GM19468 (cell line): ENCODE results near the gene FAM76A.
"Not testable (repeated sequence)": the region's sequence is repeated elsewhere in the genome, so short reads cannot be mapped to it uniquely, and the experiment has no call there.

Source experiments
- ATAC-seq: cut with Tn5 transposase; IDR thresholded peaks from one replicate; pipeline ENCODE4 v1.9.1; 2021; ENCODE audit warnings: mild to moderate bottlenecking, moderate library complexity, moderate number of reproducible peaks; ENCODE audit not compliant: unreplicated experiment; ENCODE audit errors: extremely low read depth

Gene FAM76A

GRCh38 chr1:27725374-27726172 is at the start of gene FAM76A:
FAM76A (plus strand) TSS chr1:27725961; CDS start chr1:27726081, 120 bp downstream.
- peak; percentile 93 for ATAC-seq

GRCh38 chr1:27676410-27676809 is 49.4 kb upstream of the FAM76A start:
- no peak for ATAC-seq

GRCh38 chr1:27678747-27679146 is 47.0 kb upstream of the FAM76A start:
- no peak for ATAC-seq

- not testable (repeated sequence) for ATAC-seq
Observed at GRCh38 chr1:27680225-27680791, 45.5 kb upstream of the FAM76A start.

GRCh38 chr1:27681580-27681979 is 44.2 kb upstream of the FAM76A start:
- not testable (repeated sequence) for ATAC-seq

- no peak for ATAC-seq
Observed at GRCh38 chr1:27682351-27682944, 43.3 kb upstream of the FAM76A start.

- no peak for ATAC-seq
Observed at GRCh38 chr1:27684176-27684575, 41.6 kb upstream of the FAM76A start.

GRCh38 chr1:27686223-27686990 is 39.4 kb upstream of the FAM76A start:
- no peak for ATAC-seq

GRCh38 chr1:27687906-27688305 is 37.9 kb upstream of the FAM76A start:
- ATAC-seq: no peak

- ATAC-seq: no peak
Observed at GRCh38 chr1:27689423-27690173, 36.2 kb upstream of the FAM76A start.

GRCh38 chr1:27690183-27690582 is 35.6 kb upstream of the FAM76A start:
- ATAC-seq: no peak

- ATAC-seq: not testable (repeated sequence)
Observed at GRCh38 chr1:27696835-27697234, 28.9 kb upstream of the FAM76A start.

- no peak for ATAC-seq
Observed at GRCh38 chr1:27704958-27705357, 20.8 kb upstream of the FAM76A start.

GRCh38 chr1:27705545-27705944 is 20.2 kb upstream of the FAM76A start:
- no peak for ATAC-seq

GRCh38 chr1:27710574-27710973 is 15.2 kb upstream of the FAM76A start:
- ATAC-seq: no peak

- ATAC-seq: no peak
Observed at GRCh38 chr1:27713139-27713725, 12.5 kb upstream of the FAM76A start.

- ATAC-seq: no peak
Observed at GRCh38 chr1:27713869-27714513, 11.8 kb upstream of the FAM76A start.

GRCh38 chr1:27716262-27716895 is 9.4 kb upstream of the FAM76A start:
- ATAC-seq: no peak
